ENCODE data around the gene HRH1. TPM values are rescaled to one million over a fixed set of nuclear protein-coding genes. Genes with fewer than 3 reads are reported as not detected.
"Not testable (repeated sequence)": the region's sequence is repeated elsewhere in the genome, so short reads cannot be mapped to it uniquely, and the experiment has no call there.

HRH1 gene
- total and polyA plus RNA-seq, 2 of the 13 experiments (the other 11 are each of a cell fraction or from before 2014, with no cell fraction given): not detected

- FAIRE-seq: no peak
- in situ Hi-C loops (cut with HindIII; ENCODE audit: extremely low pct_ligation_motif_present, low pct_unique_long_range_greater_than_20kb): no loop called here
- POLR2A ChIA-PET: no interaction called here
These were observed 60.2 kb downstream of the HRH1 start for GRCh38 chr3:11214451-11214978.

GRCh38 chr3:11217370-11217769, 63.1 kb downstream of the HRH1 start:
- in situ Hi-C loops (cut with HindIII; ENCODE audit: extremely low pct_ligation_motif_present, low pct_unique_long_range_greater_than_20kb); H3K4me3 ChIP-seq (replicated peaks in 1 of 3; ENCODE audit: insufficient read depth in 1 of 3, low read depth in 2 of 3, low read length in 3 of 3); H3K4me2 ChIP-seq (ENCODE audit: low read depth, low read length); ATAC-seq; DNase-seq (ENCODE audit: low spot score); H3K36me3 ChIP-seq (replicated peaks in 1 of 2; ENCODE audit: control insufficient read depth in 1 of 2, insufficient read depth in 2 of 2, low read length in 2 of 2); CTCF ChIA-PET (ENCODE audit: low intra/inter-chr PET ratio, low total read pairs); H3K79me2 ChIP-seq (ENCODE audit: insufficient read depth, low read length); H3K4me1 ChIP-seq (ENCODE audit: insufficient read depth, low read length); intact Hi-C loops (cut with micrococcal nuclease; ENCODE audit: unreplicated experiment); H3K27ac ChIP-seq (ENCODE audit: extremely low read length, insufficient read depth, low read length); H3K9ac ChIP-seq (ENCODE audit: insufficient read depth, low read depth, low read length); H3K9me3 ChIP-seq (ENCODE audit: low read length); FAIRE-seq; H4K20me1 ChIP-seq (ENCODE audit: insufficient read depth, low read length); BruUV-seq (replicated peaks); POLR2A ChIA-PET; H2AFZ ChIP-seq (ENCODE audit: low read length): not testable (repeated sequence)
- H3K27me3 ChIP-seq (ENCODE audit: control insufficient read depth in 1 of 2, insufficient read depth in 2 of 2, low read length in 2 of 2): peaks cover 0 to 19% of the 10 kb centered on the region in 2 experiments; a peak in 3 of 5 replicates
- WGBS (ENCODE audit: low lambda C conversion rate): 54% methylated on average over 6 of the region's 6 CpGs

More at GRCh38 chr3:11214451-11214978, 60.2 kb downstream of the HRH1 start:
- Histone ChIP-seq H3K9me3 (ENCODE audit: low read length) (no peaks in the 10 kb centered on the region), H3K79me2 (ENCODE audit: insufficient read depth, low read length) (no peaks in the 10 kb centered on the region), H3K4me3 (replicated peaks in 1 of 3; ENCODE audit: insufficient read depth in 1 of 3, low read depth in 2 of 3, low read length in 3 of 3) (no peak overlapping the region), H4K20me1 (ENCODE audit: insufficient read depth, low read length) (no peaks in the 10 kb centered on the region), H3K4me2 (ENCODE audit: low read depth, low read length) (no peak overlapping the region), H3K4me1 (ENCODE audit: insufficient read depth, low read length) (no peaks in the 10 kb centered on the region), H3K9ac (ENCODE audit: insufficient read depth, low read depth, low read length) (no peak overlapping the region), H2AFZ (ENCODE audit: low read length) (no peak overlapping the region), H3K27me3 (ENCODE audit: control insufficient read depth in 1 of 2, insufficient read depth in 2 of 2, low read length in 2 of 2) (peaks cover 0 to 26% of the 10 kb centered on the region in 2 experiments; a peak in 2 of 5 replicates), H3K27ac (ENCODE audit: extremely low read length, insufficient read depth, low read length) (no peak overlapping the region), H3K36me3 (replicated peaks in 1 of 2; ENCODE audit: control insufficient read depth in 1 of 2, insufficient read depth in 2 of 2, low read length in 2 of 2) (no peaks in the 10 kb centered on the region)
- WGBS (ENCODE audit: low lambda C conversion rate): 8% methylated on average over 1 of the region's 1 CpG
- ATAC-seq (no peak), DNase-seq (ENCODE audit: low spot score) (no peak)
- no peak for TF ChIP-seq RBM22 (optimal IDR thresholded peaks at IDR 0.05; ENCODE audit: low read length)
- no peak for TF ChIP-seq ZNF292 (CRISPR knock-in tag; IDR thresholded peaks at IDR 0.05; ENCODE audit: borderline replicate concordance, low read depth)
- no peak for TF ChIP-seq SATB2 (CRISPR knock-in tag; IDR thresholded peaks at IDR 0.05)
- CTCF ChIA-PET (ENCODE audit: low intra/inter-chr PET ratio, low total read pairs): no interaction called here
- no TSS peak for BruUV-seq (replicated peaks)
- intact Hi-C loops (cut with micrococcal nuclease; ENCODE audit: unreplicated experiment): no loop called here
